Fibroblast of skin of left biceps (primary cell): ENCODE measurements around the gene CFC1.
"Not testable (repeated sequence)": the region's sequence is repeated elsewhere in the genome, so short reads cannot be mapped to it uniquely, and the experiment has no call there.

Experiments
- DNase-seq, 2 experiments: peaks; one replicate each; pipeline ENCODE4 v3.0.0-alpha.2; 2013; ENCODE audit warnings: low read depth in 2 of 2

The CFC1 gene

GRCh38 chr2:130583582-130583981, 15.8 kb downstream of the CFC1 start:
- DNase-seq: not testable (repeated sequence)

GRCh38 chr2:130582970-130583369, 16.4 kb downstream of the CFC1 start:
- DNase-seq: not testable (repeated sequence)

DNA sequence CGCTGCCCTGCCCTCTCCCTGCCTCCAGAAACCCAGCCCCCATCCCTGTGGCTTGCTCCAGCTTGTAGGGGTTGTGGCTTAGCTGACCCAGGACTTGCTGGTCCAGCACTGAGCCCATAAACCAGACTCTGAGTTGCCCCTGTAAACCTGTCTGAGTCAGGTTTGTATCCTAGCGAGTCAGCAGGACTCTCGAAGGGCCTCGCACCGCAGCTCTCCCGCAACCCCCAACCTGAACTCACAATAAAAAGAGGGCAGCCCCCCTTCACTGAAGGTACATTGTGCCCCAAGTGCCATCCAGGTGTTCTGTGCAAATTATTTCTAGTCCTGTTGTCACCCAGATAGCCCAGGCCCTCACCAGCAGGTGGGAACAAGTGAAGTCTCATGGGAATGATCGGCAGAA, 17.9 kb downstream of the CFC1 start:
- not testable (repeated sequence) for DNase-seq

DNA sequence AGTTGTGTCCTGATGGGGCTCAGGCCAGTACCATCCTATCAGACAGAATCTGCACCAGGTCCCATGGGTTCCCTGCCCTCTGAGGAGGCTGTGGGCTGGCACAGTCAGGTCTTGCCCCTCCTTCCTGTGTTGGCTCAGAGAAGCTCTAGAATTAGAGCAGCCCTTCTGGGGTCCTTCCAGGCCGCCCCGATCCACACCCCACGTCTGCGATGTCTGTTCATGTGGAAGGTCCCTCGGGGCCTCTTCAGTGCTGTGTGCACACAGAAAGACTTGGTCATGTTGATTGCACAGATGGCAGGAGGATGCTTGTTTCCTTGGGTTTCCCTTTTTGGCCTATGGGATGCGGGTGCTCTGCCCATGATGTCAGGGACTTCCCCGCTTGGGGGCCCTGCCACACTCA, 20.3 kb downstream of the CFC1 start:
- DNase-seq: not testable (repeated sequence)

DNA sequence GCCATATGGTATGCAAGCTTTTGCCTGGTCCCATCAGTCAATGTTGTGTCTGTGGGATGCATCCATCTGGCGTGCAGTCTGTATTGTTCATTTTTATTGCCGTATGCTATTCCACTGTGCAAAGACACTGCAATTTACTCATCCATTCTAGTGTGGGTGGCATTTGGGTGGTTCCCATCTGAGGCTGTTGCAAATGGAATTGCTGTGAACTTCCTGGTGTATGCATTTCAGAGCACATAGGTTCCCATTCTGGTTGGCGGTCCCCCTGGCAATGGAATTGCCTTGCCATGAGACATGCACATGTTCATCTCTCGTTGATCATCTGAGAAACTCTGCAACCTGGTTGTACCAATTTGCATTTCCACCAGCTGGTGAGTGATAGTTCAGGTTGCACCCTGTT, 21.8 kb downstream of the CFC1 start:
- DNase-seq: not testable (repeated sequence)

GRCh38 chr2:130576209-130576784, 23.1 kb downstream of the CFC1 start:
- DNase-seq: not testable (repeated sequence)

- not testable (repeated sequence) for DNase-seq
Observed at GRCh38 chr2:130574230-130574629, 25.1 kb downstream of the CFC1 start.

- DNase-seq: not testable (repeated sequence)
Observed at GRCh38 chr2:130571929-130572328, 27.4 kb downstream of the CFC1 start.

GRCh38 chr2:130566165-130566564, 33.2 kb downstream of the CFC1 start:
- not testable (repeated sequence) for DNase-seq

DNA sequence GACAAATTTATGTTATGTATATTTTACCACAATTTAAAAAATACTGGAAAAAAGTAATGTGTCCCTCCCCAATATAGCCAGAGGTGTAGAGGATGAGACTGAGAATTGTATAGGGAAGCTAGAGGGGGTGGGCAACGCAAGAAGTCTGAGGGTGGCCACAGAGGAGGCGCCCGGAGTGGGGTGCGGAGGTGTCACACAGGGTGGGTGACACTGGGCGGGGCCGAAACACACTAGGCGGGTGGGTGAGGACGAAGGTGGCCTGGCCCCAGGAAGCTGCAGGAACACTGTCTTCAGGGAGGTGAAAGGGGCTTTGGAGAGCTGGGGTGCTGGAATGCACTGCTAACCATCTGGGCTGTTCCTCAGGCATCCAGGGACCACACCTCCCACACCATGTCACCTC, 42.9 kb downstream of the CFC1 start:
- DNase-seq: not testable (repeated sequence)

GRCh38 chr2:130554178-130554577, 45.2 kb downstream of the CFC1 start:
- DNase-seq: not testable (repeated sequence)

- not testable (repeated sequence) for DNase-seq
Observed at GRCh38 chr2:130549475-130549874, 49.9 kb downstream of the CFC1 start.

- DNase-seq: not testable (repeated sequence)
Observed at GRCh38 chr2:130548418-130548817, 51.0 kb downstream of the CFC1 start.

DNA sequence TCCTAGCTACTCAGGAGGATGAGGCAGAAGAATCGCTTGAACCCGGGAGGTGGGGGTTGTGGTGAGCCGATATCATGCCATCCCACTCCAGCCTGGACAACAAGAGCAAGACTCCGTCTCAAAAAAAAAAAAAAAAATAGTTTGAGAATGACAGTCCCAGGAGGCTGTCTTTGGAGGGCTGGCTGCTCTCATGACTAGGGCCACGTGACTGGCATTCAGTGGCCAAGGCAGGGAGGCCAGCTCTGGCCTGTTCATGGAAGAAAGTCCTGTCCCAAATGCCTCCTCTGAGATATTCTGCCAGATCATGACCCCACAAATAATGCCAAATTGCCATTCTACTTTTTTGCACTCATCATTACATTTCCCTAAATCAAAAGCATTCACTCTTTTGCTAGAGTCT, 54.4 kb downstream of the CFC1 start:
- DNase-seq: not testable (repeated sequence)

- not testable (repeated sequence) for DNase-seq
Observed at GRCh38 chr2:130543785-130544528, 55.4 kb downstream of the CFC1 start.

DNA sequence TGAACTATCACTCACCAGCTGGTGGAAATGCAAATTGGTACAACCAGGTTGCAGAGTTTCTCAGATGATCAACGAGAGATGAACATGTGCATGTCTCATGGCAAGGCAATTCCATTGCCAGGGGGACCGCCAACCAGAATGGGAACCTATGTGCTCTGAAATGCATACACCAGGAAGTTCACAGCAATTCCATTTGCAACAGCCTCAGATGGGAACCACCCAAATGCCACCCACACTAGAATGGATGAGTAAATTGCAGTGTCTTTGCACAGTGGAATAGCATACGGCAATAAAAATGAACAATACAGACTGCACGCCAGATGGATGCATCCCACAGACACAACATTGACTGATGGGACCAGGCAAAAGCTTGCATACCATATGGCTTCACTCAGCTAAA, 56.6 kb downstream of the CFC1 start:
- DNase-seq: not testable (repeated sequence)
